Liver (tissue), 9 donors: Measurements from ENCODE around the gene MAN2C1. TPM values are rescaled to one million over a fixed set of nuclear protein-coding genes. Genes with fewer than 3 reads are reported as not detected.

Experiments
- DNase-seq: peaks from one replicate; pipeline ENCODE4 v3.0.0-alpha.2; 2017; ENCODE audit warnings: low spot score
- H3K27ac ChIP-seq, 2 donors: one replicate each; pipeline ENCODE4 v1.7.0; 2013; ENCODE audit warnings: inconsistent platforms in 2 of 2, low read length in 2 of 2, control low read depth in 1 of 2, low read depth in 1 of 2, mild to moderate bottlenecking in 1 of 2
- H3K27me3 ChIP-seq, 4 donors: one replicate each; pipeline versions ENCODE4 v1.6.1 to v1.7.0; 2013; ENCODE audit warnings: low read length in 3 of 4, inconsistent platforms in 1 of 4, mild to moderate bottlenecking in 1 of 4, moderate library complexity in 1 of 4; ENCODE audit not compliant: control insufficient read depth in 4 of 4, insufficient read depth in 4 of 4
- H3K36me3 ChIP-seq, 4 donors: one replicate each; pipeline versions ENCODE4 v1.6.1 to v1.7.0; 2013; ENCODE audit warnings: low read length in 3 of 4, mild to moderate bottlenecking in 3 of 4, low read depth in 1 of 4, moderate library complexity in 1 of 4; ENCODE audit not compliant: control insufficient read depth in 4 of 4, insufficient read depth in 3 of 4
- H3K4me1 ChIP-seq, 4 donors: one replicate each; pipeline versions ENCODE4 v1.6.1 to v1.7.0; 2013; ENCODE audit warnings: low read length in 3 of 4, mild to moderate bottlenecking in 3 of 4, moderate library complexity in 1 of 4; ENCODE audit not compliant: control insufficient read depth in 4 of 4, insufficient read depth in 4 of 4
- H3K4me3 ChIP-seq, 3 donors: one replicate each; pipeline versions ENCODE4 v1.6.1 to v1.7.0; 2013; ENCODE audit warnings: low read length in 3 of 3, control low read depth in 1 of 3, low read depth in 1 of 3, mild to moderate bottlenecking in 1 of 3
- H3K9ac ChIP-seq, 2 donors: one replicate each; pipeline ENCODE4 v1.7.0; 2013; ENCODE audit warnings: low read length in 2 of 2, mild to moderate bottlenecking in 2 of 2, moderate library complexity in 2 of 2, control low read depth in 1 of 2, low read depth in 1 of 2
- H3K9me3 ChIP-seq, 4 donors: one replicate each; pipeline versions ENCODE4 v1.6.1 to v1.7.0; 2013; ENCODE audit warnings: low read length in 3 of 4; ENCODE audit not compliant: control insufficient read depth in 4 of 4
- ATF3 ChIP-seq: IDR thresholded peaks from 2 replicates; pipeline ENCODE4 v1.6.1; 2016; ENCODE audit warnings: antibody characterized with exemption
- EGR1 ChIP-seq, 2 donors: IDR thresholded peaks; 2 replicates each; pipeline ENCODE4 v1.6.1; 2016 to 2018; ENCODE audit warnings: antibody characterized with exemption in 2 of 2, low read depth in 2 of 2
- FOXA1 ChIP-seq: IDR thresholded peaks from 2 replicates; pipeline ENCODE4 v1.6.1; 2016; ENCODE audit warnings: antibody characterized with exemption
- FOXA2 ChIP-seq: IDR thresholded peaks from 2 replicates; pipeline ENCODE4 v1.6.1; 2016; ENCODE audit warnings: antibody characterized with exemption
- HNF4A ChIP-seq, 2 donors: conservative IDR thresholded peaks; 2 replicates each; pipeline ENCODE4 v1.6.1; 2016; ENCODE audit warnings: antibody characterized with exemption in 2 of 2, mild to moderate bottlenecking in 2 of 2
- HNF4G ChIP-seq: IDR thresholded peaks from 2 replicates; pipeline ENCODE4 v1.6.1; 2016; ENCODE audit warnings: antibody characterized with exemption
- JUND ChIP-seq, 2 donors: IDR thresholded peaks; 2 replicates each; pipeline ENCODE4 v1.6.1; 2016; ENCODE audit warnings: antibody characterized with exemption in 2 of 2
- NR2F2 ChIP-seq: IDR thresholded peaks from 2 replicates; pipeline ENCODE4 v1.6.1; 2016; ENCODE audit warnings: antibody characterized with exemption
- RXRA ChIP-seq, 2 donors: IDR thresholded peaks; 2 replicates each; pipeline ENCODE4 v1.6.1; 2017 to 2018; ENCODE audit warnings: antibody characterized with exemption in 2 of 2, mild to moderate bottlenecking in 1 of 2
- TAF1 ChIP-seq: conservative IDR thresholded peaks from 2 replicates; pipeline ENCODE4 v1.6.1; 2016; ENCODE audit warnings: antibody characterized with exemption, mild to moderate bottlenecking
- YY1 ChIP-seq: IDR thresholded peaks from 2 replicates; pipeline ENCODE4 v1.6.1; 2016; ENCODE audit warnings: antibody characterized with exemption, mild to moderate bottlenecking
- WGBS: extraction: QIAGEN DNeasy Blood & Tissue Kit; methylation state at CpG from one replicate; pipeline ENCODE4 v1.1.7; 2013; 5-methylcytosine and 5-hydroxymethylcytosine counted together
- polyA plus RNA-seq, 2 donors: library from polyadenylated mRNA; stranded (reverse) in 1 of 2; unstranded in 1 of 2; fragments of 200-250 nt in 1 of 2; fragments of >200 nt in 1 of 2; fragmentation: Nextera tagmentation in 1 of 2; extraction: Ambion mirVana in 1 of 2; gene quantifications; one replicate each; pipeline versions ENCODE4 v1.2.1 to v1.2.3, GENCODE V29; 2013 to 2015
- total RNA-seq, 2 donors: library from RNA; depleted of rRNA; stranded (reverse); fragments of >200 nt; gene quantifications; one replicate each; pipeline ENCODE4 v1.2.3, GENCODE V29; 2014
- TF ChIP-seq, protein P1 (sequence below): IDR thresholded peaks from 2 replicates; pipeline ENCODE4 v1.6.1; 2016; ENCODE audit warnings: antibody characterized with exemption, mild to moderate bottlenecking
- TF ChIP-seq, protein P2 (sequence below): fragments of 150-350 bp; IDR thresholded peaks from 2 replicates; pipeline ENCODE4 v1.5.1; 2017; ENCODE audit warnings: improper control_type of control experiment, low read depth, low read length; ENCODE audit not compliant: missing input control
- donor health status: healthy.
- donor health status: healthy.
- donor health status: healthy.
- donor health status: healthy.
- donor health status: healthy.

The MAN2C1 gene
- total and polyA plus RNA-seq, 4 donors, result 44.3 to 143 (median 59.6) TPM

- Histone ChIP-seq H3K27me3 (no peaks in the 10 kb centered on the region), H3K9me3 (no peaks in the 10 kb centered on the region), H3K36me3 (peaks cover 19 to 85% (median 35%) of the 10 kb centered on the region in 4 donors), H3K4me3 (no peak overlapping the region), H3K27ac (no peak overlapping the region), H3K9ac (no peak overlapping the region), H3K4me1 (no peaks in the 10 kb centered on the region)
- 92% methylated on average over 7 of the region's 7 CpGs for WGBS
- no peak for DNase-seq
- TF ChIP-seq RXRA (IDR thresholded peaks at IDR 0.05), result no peak
Measured at GRCh38 chr15:75360856-75361255, 7.6 kb downstream of the MAN2C1 start.

DNA sequence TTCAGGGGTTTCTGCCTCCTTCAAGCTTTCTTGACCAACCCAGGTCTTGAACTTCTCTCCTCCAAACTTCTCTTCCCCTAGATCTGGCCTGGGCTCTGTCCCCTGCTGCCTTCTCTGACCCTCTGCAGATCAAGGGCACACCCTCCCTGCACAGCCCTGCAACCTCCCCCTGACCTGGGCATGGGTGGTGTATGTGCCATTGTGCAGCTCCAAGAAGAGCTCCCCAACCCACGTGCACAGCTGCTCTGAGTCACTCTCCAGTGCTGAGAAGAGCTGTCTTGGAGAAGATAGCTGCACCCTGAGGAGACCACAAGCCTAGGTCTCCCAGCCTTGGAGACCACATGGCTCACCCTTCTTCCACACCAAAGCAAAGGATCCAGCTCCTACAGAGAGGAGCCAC is 8.0 kb downstream of the MAN2C1 start:
- TF ChIP-seq YY1, result no peak
- no peak for TF ChIP-seq NR2F2
- no peak for TF ChIP-seq ATF3
- no peak for TF ChIP-seq HNF4G
- TF ChIP-seq FOXA1, result no peak
- no peak for TF ChIP-seq EGR1 (IDR thresholded peaks at IDR 0.05; ENCODE audit: low read depth in 2 of 2)
- no peak for TF ChIP-seq RXRA (IDR thresholded peaks at IDR 0.05)
- no peak for TF ChIP-seq HNF4A (conservative IDR thresholded peaks at IDR 0.05)
- TF ChIP-seq, protein P1, sequence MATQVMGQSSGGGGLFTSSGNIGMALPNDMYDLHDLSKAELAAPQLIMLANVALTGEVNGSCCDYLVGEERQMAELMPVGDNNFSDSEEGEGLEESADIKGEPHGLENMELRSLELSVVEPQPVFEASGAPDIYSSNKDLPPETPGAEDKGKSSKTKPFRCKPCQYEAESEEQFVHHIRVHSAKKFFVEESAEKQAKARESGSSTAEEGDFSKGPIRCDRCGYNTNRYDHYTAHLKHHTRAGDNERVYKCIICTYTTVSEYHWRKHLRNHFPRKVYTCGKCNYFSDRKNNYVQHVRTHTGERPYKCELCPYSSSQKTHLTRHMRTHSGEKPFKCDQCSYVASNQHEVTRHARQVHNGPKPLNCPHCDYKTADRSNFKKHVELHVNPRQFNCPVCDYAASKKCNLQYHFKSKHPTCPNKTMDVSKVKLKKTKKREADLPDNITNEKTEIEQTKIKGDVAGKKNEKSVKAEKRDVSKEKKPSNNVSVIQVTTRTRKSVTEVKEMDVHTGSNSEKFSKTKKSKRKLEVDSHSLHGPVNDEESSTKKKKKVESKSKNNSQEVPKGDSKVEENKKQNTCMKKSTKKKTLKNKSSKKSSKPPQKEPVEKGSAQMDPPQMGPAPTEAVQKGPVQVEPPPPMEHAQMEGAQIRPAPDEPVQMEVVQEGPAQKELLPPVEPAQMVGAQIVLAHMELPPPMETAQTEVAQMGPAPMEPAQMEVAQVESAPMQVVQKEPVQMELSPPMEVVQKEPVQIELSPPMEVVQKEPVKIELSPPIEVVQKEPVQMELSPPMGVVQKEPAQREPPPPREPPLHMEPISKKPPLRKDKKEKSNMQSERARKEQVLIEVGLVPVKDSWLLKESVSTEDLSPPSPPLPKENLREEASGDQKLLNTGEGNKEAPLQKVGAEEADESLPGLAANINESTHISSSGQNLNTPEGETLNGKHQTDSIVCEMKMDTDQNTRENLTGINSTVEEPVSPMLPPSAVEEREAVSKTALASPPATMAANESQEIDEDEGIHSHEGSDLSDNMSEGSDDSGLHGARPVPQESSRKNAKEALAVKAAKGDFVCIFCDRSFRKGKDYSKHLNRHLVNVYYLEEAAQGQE, result no peak
- TF ChIP-seq JUND (IDR thresholded peaks at IDR 0.05), result no peak
- TF ChIP-seq TAF1, result no peak
- DNase-seq, result no peak
- H3K27ac ChIP-seq, result no peak overlapping the region
- H3K27me3 ChIP-seq, result no peaks in the 10 kb centered on the region
- H3K9me3 ChIP-seq, result no peaks in the 10 kb centered on the region
- no peak overlapping the region for H3K4me3 ChIP-seq
- 79% methylated on average over 1 of the region's 1 CpG for WGBS
- H3K4me1 ChIP-seq, result no peaks in the 10 kb centered on the region
- no peak overlapping the region for H3K9ac ChIP-seq
- H3K36me3 ChIP-seq, result peaks cover 19 to 83% (median 35%) of the 10 kb centered on the region in 4 donors

GRCh38 chr15:75359537-75360250 is 8.7 kb downstream of the MAN2C1 start:
- Histone ChIP-seq H3K27ac (no peak overlapping the region), H3K36me3 (peaks cover 16 to 81% (median 35%) of the 10 kb centered on the region in 4 donors), H3K9me3 (no peaks in the 10 kb centered on the region), H3K27me3 (no peaks in the 10 kb centered on the region), H3K4me1 (peaks cover 0 to 2% (median under 1%) of the 10 kb centered on the region in 4 donors), H3K4me3 (no peak overlapping the region), H3K9ac (no peak overlapping the region)
- DNase-seq, result no peak
- no peak for TF ChIP-seq FOXA2
- TF ChIP-seq, protein P2, sequence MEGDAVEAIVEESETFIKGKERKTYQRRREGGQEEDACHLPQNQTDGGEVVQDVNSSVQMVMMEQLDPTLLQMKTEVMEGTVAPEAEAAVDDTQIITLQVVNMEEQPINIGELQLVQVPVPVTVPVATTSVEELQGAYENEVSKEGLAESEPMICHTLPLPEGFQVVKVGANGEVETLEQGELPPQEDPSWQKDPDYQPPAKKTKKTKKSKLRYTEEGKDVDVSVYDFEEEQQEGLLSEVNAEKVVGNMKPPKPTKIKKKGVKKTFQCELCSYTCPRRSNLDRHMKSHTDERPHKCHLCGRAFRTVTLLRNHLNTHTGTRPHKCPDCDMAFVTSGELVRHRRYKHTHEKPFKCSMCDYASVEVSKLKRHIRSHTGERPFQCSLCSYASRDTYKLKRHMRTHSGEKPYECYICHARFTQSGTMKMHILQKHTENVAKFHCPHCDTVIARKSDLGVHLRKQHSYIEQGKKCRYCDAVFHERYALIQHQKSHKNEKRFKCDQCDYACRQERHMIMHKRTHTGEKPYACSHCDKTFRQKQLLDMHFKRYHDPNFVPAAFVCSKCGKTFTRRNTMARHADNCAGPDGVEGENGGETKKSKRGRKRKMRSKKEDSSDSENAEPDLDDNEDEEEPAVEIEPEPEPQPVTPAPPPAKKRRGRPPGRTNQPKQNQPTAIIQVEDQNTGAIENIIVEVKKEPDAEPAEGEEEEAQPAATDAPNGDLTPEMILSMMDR, result no peak
- 94% methylated on average over 15 of the region's 15 CpGs for WGBS
